ENCODE measurements around the gene RNF223.

DNA sequence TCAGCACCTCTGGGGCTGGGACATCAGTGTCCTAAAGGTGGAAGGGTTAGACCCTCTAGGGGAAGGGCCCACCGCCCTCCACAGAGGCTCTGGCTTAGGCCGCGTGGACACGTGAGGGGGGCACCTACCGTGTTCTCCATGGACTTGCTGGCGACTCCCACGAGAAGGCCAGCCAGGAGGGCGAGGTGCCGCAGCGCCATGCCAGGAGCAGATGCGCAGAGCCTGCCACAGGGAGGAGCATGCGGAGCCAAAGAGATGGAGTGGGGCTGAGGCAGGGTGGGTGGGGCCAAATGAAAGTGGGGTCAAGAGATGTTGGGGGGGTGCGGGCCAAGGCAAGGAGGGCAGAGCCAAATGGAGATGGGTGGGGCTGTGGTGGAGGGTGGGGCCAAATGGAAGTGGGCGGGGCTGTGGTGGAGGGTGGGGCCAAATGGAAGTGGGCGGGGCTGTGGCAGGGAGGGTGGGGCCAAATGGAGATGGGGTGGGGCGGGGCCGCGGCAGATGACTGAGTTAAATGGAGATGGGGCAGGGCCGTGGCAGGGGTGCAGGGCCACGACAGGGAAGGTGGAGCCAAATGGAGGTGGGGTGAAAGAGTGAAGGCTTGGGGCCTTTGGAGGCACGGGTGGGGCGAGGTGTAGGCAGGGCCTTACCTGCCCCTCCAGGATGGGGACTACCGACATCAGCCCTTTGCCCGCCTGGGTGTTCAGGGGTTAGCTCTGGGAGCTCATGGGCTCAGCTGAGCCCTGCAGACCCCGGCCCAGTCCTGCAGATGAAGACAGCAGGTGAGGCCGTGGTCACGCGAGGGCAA lies 17.4 kb upstream of the RNF223 start:
- TF ChIP-seq, protein P1, sequence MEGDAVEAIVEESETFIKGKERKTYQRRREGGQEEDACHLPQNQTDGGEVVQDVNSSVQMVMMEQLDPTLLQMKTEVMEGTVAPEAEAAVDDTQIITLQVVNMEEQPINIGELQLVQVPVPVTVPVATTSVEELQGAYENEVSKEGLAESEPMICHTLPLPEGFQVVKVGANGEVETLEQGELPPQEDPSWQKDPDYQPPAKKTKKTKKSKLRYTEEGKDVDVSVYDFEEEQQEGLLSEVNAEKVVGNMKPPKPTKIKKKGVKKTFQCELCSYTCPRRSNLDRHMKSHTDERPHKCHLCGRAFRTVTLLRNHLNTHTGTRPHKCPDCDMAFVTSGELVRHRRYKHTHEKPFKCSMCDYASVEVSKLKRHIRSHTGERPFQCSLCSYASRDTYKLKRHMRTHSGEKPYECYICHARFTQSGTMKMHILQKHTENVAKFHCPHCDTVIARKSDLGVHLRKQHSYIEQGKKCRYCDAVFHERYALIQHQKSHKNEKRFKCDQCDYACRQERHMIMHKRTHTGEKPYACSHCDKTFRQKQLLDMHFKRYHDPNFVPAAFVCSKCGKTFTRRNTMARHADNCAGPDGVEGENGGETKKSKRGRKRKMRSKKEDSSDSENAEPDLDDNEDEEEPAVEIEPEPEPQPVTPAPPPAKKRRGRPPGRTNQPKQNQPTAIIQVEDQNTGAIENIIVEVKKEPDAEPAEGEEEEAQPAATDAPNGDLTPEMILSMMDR (IDR thresholded peaks at IDR 0.05; ENCODE audit: low read length) = no peak
- no peak for TF ChIP-seq EZH2 (IDR thresholded peaks at IDR 0.05; ENCODE audit: borderline replicate concordance, low read length)

Data from OCI-LY1 (cell line).